HCT116 (cell line): ENCODE results near the gene GRM8. TPM values are rescaled to one million over a fixed set of nuclear protein-coding genes. Genes with fewer than 3 reads are reported as not detected.

ENCODE experiments used
- ATAC-seq: fragments of 200-7000 bp; cut with Tn5 transposase; 2 replicates; pipeline ENCODE4 v1.9.1; 2020; ENCODE audit warnings: mild to moderate bottlenecking, moderate library complexity
- BruUV-seq: library from RNA; stranded (reverse); fragments of 400-500 nt; replicated peaks from 2 replicates; lab custom pipeline; 2021; lab: Mats Ljungman, UMichigan
- CTCF ChIA-PET: fragments of 300-600 bp; sonication (Branson Sonifier 250); formaldehyde crosslinking; loops from one replicate; lab custom pipeline; 2021; ENCODE audit warnings: antibody characterized with exemption; lab: Charles Lee
- POLR2A ChIA-PET: fragments of 300-600, 350-600 bp; sonication (Branson Sonifier 250); formaldehyde crosslinking; loops from one replicate; lab custom pipeline; 2021; ENCODE audit warnings: antibody characterized with exemption; lab: Charles Lee
- RAD21 ChIA-PET, 2 experiments: fragments of 300-600 bp; sonication (Branson Sonifier 250); formaldehyde crosslinking; loops; one replicate each; lab custom pipeline; 2023; ENCODE audit warnings: low total read pairs in 2 of 2; ENCODE audit not compliant: uncharacterized antibody in 2 of 2, unreplicated experiment in 2 of 2, low non-redundant PET in 1 of 2; lab: Charles Lee
- DNase-seq: peaks from one replicate; pipeline ENCODE4 v3.0.0-alpha.2; 2010; ENCODE audit warnings: low read depth, low spot score
- H2AFZ ChIP-seq: fragments of 200-600 bp; shearing (Covaris generic), sonication (generic); 2 replicates; pipeline ENCODE4 v1.6.1; 2017; ENCODE audit warnings: low read depth, mixed run types, mixed read lengths, antibody characterized with exemption, low read length; ENCODE audit not compliant: poor library complexity, severe bottlenecking
- H3K27ac ChIP-seq: 2 replicates; pipeline ENCODE4 v1.5.1; 2012; ENCODE audit warnings: low read depth, low read length
- H3K27me3 ChIP-seq: fragments of 200-600 bp; sonication (generic); 2 replicates; pipeline ENCODE4 v1.6.1; 2016; ENCODE audit warnings: mixed run types, low read length, mixed read lengths; ENCODE audit not compliant: insufficient read depth
- H3K36me3 ChIP-seq, 2 experiments: fragments of 200-500 bp in 1 of 2; fragments of 200-600 bp in 1 of 2; sonication (Bioruptor generic) in 1 of 2; sonication (generic) in 1 of 2; 2 replicates each; pipeline versions ENCODE4 v1.5.1 to v1.6.1; 2014 to 2016; ENCODE audit warnings: low read length in 2 of 2, inconsistent platforms in 1 of 2, mixed read lengths in 1 of 2, mixed run types in 1 of 2; ENCODE audit not compliant: insufficient read depth in 2 of 2, control insufficient read depth in 1 of 2
- H3K4me1 ChIP-seq, 2 experiments: fragments of 200-600 bp in 1 of 2; sonication (generic) in 1 of 2; 2 replicates each; pipeline versions ENCODE4 v1.5.1 to v1.6.1; 2012 to 2017; ENCODE audit warnings: low read length in 2 of 2, inconsistent platforms in 1 of 2, mild to moderate bottlenecking in 1 of 2, mixed read lengths in 1 of 2, mixed run types in 1 of 2, moderate library complexity in 1 of 2; ENCODE audit not compliant: insufficient read depth in 2 of 2, control insufficient read depth in 1 of 2
- H3K4me2 ChIP-seq: fragments of 200-600 bp; sonication (generic); 2 replicates; pipeline ENCODE4 v1.6.1; 2017; ENCODE audit warnings: mixed run types, low read length, mixed read lengths
- H3K4me3 ChIP-seq, 2 experiments: fragments of 200-600 bp in 1 of 2; sonication (generic) in 1 of 2; replicated peaks in 1 of 2; 2 replicates each; pipeline ENCODE4 v1.5.1; 2011 to 2016; ENCODE audit warnings: low read length in 2 of 2, control low read depth in 1 of 2, low read depth in 1 of 2, mild to moderate bottlenecking in 1 of 2, mixed read lengths in 1 of 2, mixed run types in 1 of 2
- H3K79me2 ChIP-seq: fragments of 200-600 bp; sonication (generic); 2 replicates; pipeline ENCODE4 v1.6.1; 2017; ENCODE audit warnings: mild to moderate bottlenecking, mixed run types, low read length, moderate library complexity, mixed read lengths; ENCODE audit not compliant: insufficient read depth
- H3K9ac ChIP-seq: fragments of 200-600 bp; sonication (generic); 2 replicates; pipeline ENCODE4 v1.6.1; 2016; ENCODE audit warnings: low read length, mixed read lengths
- H3K9me2 ChIP-seq: fragments of 200-600 bp; sonication (generic), shearing (Covaris generic); 2 replicates; pipeline ENCODE4 v1.6.1; 2017; ENCODE audit warnings: mixed run types, mild to moderate bottlenecking, moderate library complexity; ENCODE audit not compliant: insufficient read depth
- H3K9me3 ChIP-seq, 2 experiments: fragments of 200-500 bp in 1 of 2; fragments of 200-600 bp in 1 of 2; sonication (Bioruptor generic) in 1 of 2; sonication (generic) in 1 of 2; 2 replicates each; pipeline ENCODE4 v1.6.1; 2014 to 2017; ENCODE audit warnings: low read length in 2 of 2, mixed read lengths in 2 of 2, inconsistent platforms in 1 of 2, low read depth in 1 of 2, mild to moderate bottlenecking in 1 of 2, mixed run types in 1 of 2, moderate library complexity in 1 of 2; ENCODE audit not compliant: control insufficient read depth in 1 of 2, insufficient read depth in 1 of 2
- H4K20me1 ChIP-seq: fragments of 200-600 bp; sonication (generic), shearing (Covaris generic); 2 replicates; pipeline ENCODE4 v1.6.1; 2017; ENCODE audit warnings: mixed run types, mild to moderate bottlenecking, moderate library complexity; ENCODE audit not compliant: insufficient read depth
- ATF3 ChIP-seq: IDR thresholded peaks from 2 replicates; pipeline ENCODE4 v1.6.1; 2012
- EZH2 ChIP-seq: fragments of 200-600 bp; sonication (generic); IDR thresholded peaks from 2 replicates; pipeline ENCODE4 v1.6.1; 2017; ENCODE audit warnings: antibody characterized with exemption, mixed run types
- FOSL1 ChIP-seq: IDR thresholded peaks from 2 replicates; pipeline ENCODE4 v1.6.1; 2012; ENCODE audit warnings: low read depth
- JUND ChIP-seq: IDR thresholded peaks from 2 replicates; pipeline ENCODE4 v1.6.1; 2012
- POLR2A ChIP-seq: IDR thresholded peaks from 2 replicates; pipeline ENCODE4 v1.7.0; 2011; ENCODE audit warnings: borderline replicate concordance; ENCODE audit not compliant: insufficient read depth, insufficient read length; ENCODE audit errors: extremely low read depth
- POLR2AphosphoS5 ChIP-seq: IDR thresholded peaks from 2 replicates; pipeline ENCODE4 v1.6.1; 2011; ENCODE audit warnings: mild to moderate bottlenecking, low read depth, low read length, moderate library complexity
- RAD21 ChIP-seq: IDR thresholded peaks from 2 replicates; pipeline ENCODE4 v1.6.1; 2012; ENCODE audit warnings: low read depth, mild to moderate bottlenecking
- REST ChIP-seq: IDR thresholded peaks from 2 replicates; pipeline ENCODE4 v1.6.1; 2012; ENCODE audit warnings: low read depth
- SP1 ChIP-seq: IDR thresholded peaks from 2 replicates; pipeline ENCODE4 v1.6.1; 2012; ENCODE audit warnings: low read depth
- SRF ChIP-seq: IDR thresholded peaks from 2 replicates; pipeline ENCODE4 v1.6.1; 2012; ENCODE audit warnings: low read depth
- ZBTB33 ChIP-seq: IDR thresholded peaks from 2 replicates; pipeline ENCODE4 v1.6.1; 2011; ENCODE audit warnings: mild to moderate bottlenecking, low read length, moderate library complexity; ENCODE audit not compliant: insufficient replicate concordance; ENCODE audit errors: extremely low read depth
- ZFX ChIP-seq: fragments of 450-650 bp; IDR thresholded peaks from 2 replicates; pipeline ENCODE4 v1.6.1; 2017
- ZNF274 ChIP-seq: fragments of 200-500 bp; sonication (Bioruptor generic); IDR thresholded peaks from 2 replicates; pipeline ENCODE4 v1.6.1; 2014; ENCODE audit warnings: mild to moderate bottlenecking, low read depth, low read length, inconsistent platforms
- intact Hi-C: fragments of 100-400 bp; cut with micrococcal nuclease; formaldehyde crosslinking; loops from 2 replicates; pipeline ENCODE4 v1.10.0; 2022
- total RNA-seq: library from RNA; stranded (reverse); gene quantifications from one replicate; pipeline ENCODE4 v1.2.1, GENCODE V29; 2021; ENCODE audit not compliant: unreplicated experiment

The GRM8 gene
- total RNA-seq, 1 experiment from 2014 or later, result 0.05 TPM

DNA sequence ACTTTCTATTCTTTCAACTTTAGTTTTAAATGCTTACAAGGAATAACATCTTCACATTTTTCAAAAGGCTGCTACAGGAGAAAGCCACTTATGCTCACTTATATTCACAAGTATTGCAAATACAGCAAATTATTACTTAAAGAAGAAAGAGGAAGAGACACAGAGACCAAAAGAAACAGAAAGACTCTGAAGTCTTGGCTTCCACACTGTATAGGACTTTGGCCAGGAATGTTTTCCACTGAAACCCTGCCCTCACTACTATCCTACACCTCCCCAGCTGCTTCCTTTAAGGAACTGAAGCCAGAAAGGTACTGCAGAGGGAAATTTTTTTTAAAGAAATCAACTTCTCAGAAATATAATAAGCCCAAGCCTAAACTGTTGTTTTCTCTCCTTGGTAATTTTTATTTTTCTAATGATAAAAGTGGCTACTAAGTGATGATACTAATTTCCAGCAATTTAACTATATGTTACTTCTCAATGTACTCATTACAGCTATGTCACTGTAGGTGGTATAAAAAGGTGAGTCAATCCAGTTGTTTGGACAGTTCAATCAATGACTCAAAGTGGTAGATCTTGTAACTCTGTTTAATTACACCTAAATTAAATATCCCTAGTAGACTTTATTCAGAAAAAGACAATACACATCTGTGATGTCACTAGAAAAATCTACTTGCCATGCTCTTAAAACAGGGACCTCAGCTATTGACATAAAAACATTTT lies 231.6 kb downstream of the GRM8 start:
- Histone ChIP-seq H2AFZ (no peak overlapping the region), H4K20me1 (no peaks in the 10 kb centered on the region), H3K36me3 (no peaks in the 10 kb centered on the region), H3K9me3 (no peaks in the 10 kb centered on the region), H3K4me1 (no peaks in the 10 kb centered on the region), H3K27me3 (0 out of 2 replicates have a peak, but pooled peaks cover 6% of the 10 kb centered on the region), H3K9me2 (no peaks in the 10 kb centered on the region), H3K79me2 (no peaks in the 10 kb centered on the region), H3K4me3 (no peak overlapping the region), H3K9ac (no peak overlapping the region), H3K27ac (no peak overlapping the region), H3K4me2 (no peak overlapping the region)
- ChIA-PET RAD21 (no interaction called here), CTCF (no interaction called here), POLR2A (no interaction called here)
- TF ChIP-seq POLR2A, result no peak
- TF ChIP-seq SP1, result no peak
- TF ChIP-seq JUND, result no peak
- no peak for TF ChIP-seq ZNF274
- TF ChIP-seq ATF3, result no peak
- TF ChIP-seq FOSL1, result no peak
- no peak for TF ChIP-seq ZBTB33
- no peak for TF ChIP-seq RAD21
- no peak for TF ChIP-seq ZFX
- no peak for TF ChIP-seq SRF
- no peak for TF ChIP-seq REST
- no peak for TF ChIP-seq POLR2AphosphoS5
- TF ChIP-seq EZH2, result no peak
- DNase-seq, result no peak
- intact Hi-C loops, result no loop called here
- BruUV-seq, result no TSS peak
- no peak for ATAC-seq
